Ovary (tissue), 9 donors: Measurements from ENCODE around the gene GET4. TPM values are rescaled to one million over a fixed set of nuclear protein-coding genes. Genes with fewer than 3 reads are reported as not detected.
A peak's percentile ranks its signal among the peaks of the same experiment; 100 is the strongest.

ENCODE experiments used
- DNase-seq, 5 donors: peaks; one replicate each; pipeline ENCODE4 v3.0.0-alpha.2; 2019 to 2020
- H3K27ac ChIP-seq, 2 donors: fragments of 200-600 bp; one replicate each; pipeline versions ENCODE4 v1.5.1 to v1.8.0; 2019 to 2022
- H3K27me3 ChIP-seq: fragments of 200-600 bp; one replicate; pipeline ENCODE4 v1.8.0; 2022
- H3K36me3 ChIP-seq: fragments of 200-600 bp; sonication (generic); one replicate; pipeline ENCODE4 v1.5.1; 2019
- H3K4me1 ChIP-seq: one replicate; pipeline ENCODE4 v1.8.1; 2013; ENCODE audit warnings: mild to moderate bottlenecking, moderate library complexity; ENCODE audit not compliant: insufficient read depth
- H3K4me3 ChIP-seq: fragments of 200-600 bp; sonication (generic); one replicate; pipeline ENCODE4 v1.5.1; 2017
- H3K9me3 ChIP-seq, 2 donors: fragments of 200-600 bp in 1 of 2; sonication (generic) in 1 of 2; one replicate each; pipeline versions ENCODE4 v1.5.1 to v1.8.1; 2013 to 2019; ENCODE audit warnings: mild to moderate bottlenecking in 1 of 2, moderate library complexity in 1 of 2
- CTCF ChIP-seq, 3 donors: fragments of 450-650 bp in 2 of 3; fragments of 200-600 bp in 1 of 3; IDR thresholded peaks; one replicate each; pipeline versions ENCODE4 v1.5.1 to v1.8.0; 2016 to 2022; ENCODE audit warnings: antibody characterized with exemption in 3 of 3, mild to moderate bottlenecking in 1 of 3
- EP300 ChIP-seq: sonication (generic); formaldehyde crosslinking; IDR thresholded peaks from one replicate; pipeline ENCODE4 v1.6.1; 2017; ENCODE audit warnings: antibody characterized with exemption
- POLR2A ChIP-seq: fragments of 450-650 bp; IDR thresholded peaks from one replicate; pipeline ENCODE4 v1.6.1; 2017; ENCODE audit warnings: antibody characterized with exemption, mild to moderate bottlenecking, moderate library complexity
- WGBS, 3 donors: extraction: QIAGEN DNeasy Blood & Tissue Kit in 1 of 3; methylation state at CpG; one replicate each; pipeline versions ENCODE4 v1.1.5 to v1.1.7; 2013 to 2017; 5-methylcytosine and 5-hydroxymethylcytosine counted together
- intact Hi-C, 4 donors: fragments of 100-400 bp; cut with DNase I; formaldehyde crosslinking; loops; one replicate each; pipeline versions ENCODE4 v1.11.0 to v1.15.1; 2022 to 2023
- polyA plus RNA-seq, 2 donors: library from polyadenylated mRNA; stranded (reverse); fragments of 200-250 nt in 1 of 2; fragments of 350-450 nt in 1 of 2; fragmentation: Illumina TruSeq in 1 of 2; extraction: RNeasy Lipid Tissue Mini Kit (QIAGEN cat#74804) in 1 of 2; gene quantifications; one replicate each; pipeline ENCODE4 v1.2.3, GENCODE V29; 2013 to 2014
- total RNA-seq, 7 donors: library from RNA; depleted of rRNA in 2 of 7; stranded (reverse); fragments of >200 nt in 2 of 7; fragmentation: NEBNext Ultra II Directional in 3 of 7; extraction: Animal tissue kit (Norgen Biotek cat#: 25700) in 3 of 7; gene quantifications; one replicate each; pipeline versions ENCODE4 v1.1.0 to v1.2.4, GENCODE V29; 2016 to 2023
- donor health status: DM: no; HTN: no; CAD: no; lungs with moderate emphysema.
- donor health status: DM: no; HTN: no; CAD: no.
- donor health status: Bipolar disorder and iron deficiency.
- donor health status: DM: yes; HTN: yes; CAD: no.
- donor health status: DM: no; HTN: no; CAD: no.
- donor health status: DM: yes; HTN: yes; CAD: no.

GET4 gene
- total and polyA plus RNA-seq, 9 donors, result 7.2 to 37.6 (median 30.4) TPM

- peaks cover 34% of the 10 kb centered on the region for H3K4me1 ChIP-seq
- peak overlapping the region; percentile 2 to 46 for H3K27ac ChIP-seq
- WGBS, 3 donors, result 76 to 89% (median 85%) methylated on average over 12 of the region's 12 CpGs
- no peaks in the 10 kb centered on the region for H3K36me3 ChIP-seq
- no peaks in the 10 kb centered on the region for H3K27me3 ChIP-seq
- intact Hi-C loops, result loop anchor here in 2 of 4 donors (5.0 to 10.0 kb wide), 3 partner anchors 33 to 49 kb away; no protein-coding TSS in a partner anchor
- no peaks in the 10 kb centered on the region for H3K9me3 ChIP-seq
- TF ChIP-seq EP300 (no peak), CTCF (IDR thresholded peaks at IDR 0.05) (no peak), POLR2A (no peak)
- no peak overlapping the region for H3K4me3 ChIP-seq
- DNase-seq, result no peak
Observed at GRCh38 chr7:834277-834676, 42.1 kb upstream of the GET4 start.

GRCh38 chr7:835021-835420, 41.3 kb upstream of the GET4 start:
- intact Hi-C loops, result loop anchor here in 2 of 4 donors (5.0 to 10.0 kb wide), 2 partner anchors 37 to 50 kb away; no protein-coding TSS in a partner anchor
- Histone ChIP-seq H3K4me1 (peaks cover 32% of the 10 kb centered on the region), H3K9me3 (no peaks in the 10 kb centered on the region), H3K27me3 (no peaks in the 10 kb centered on the region), H3K27ac (no peak overlapping the region), H3K4me3 (no peak overlapping the region), H3K36me3 (no peaks in the 10 kb centered on the region)
- WGBS, 3 donors, result 96 to 97% (median 96%) methylated on average over 12 of the region's 12 CpGs
- no peak for DNase-seq
- TF ChIP-seq CTCF (IDR thresholded peaks at IDR 0.05) (no peak), EP300 (no peak), POLR2A (no peak)

GRCh38 chr7:835485-836401, 40.6 kb upstream of the GET4 start:
- H3K4me1 ChIP-seq, result peaks cover 31% of the 10 kb centered on the region
- H3K27me3 ChIP-seq, result no peaks in the 10 kb centered on the region
- no peak overlapping the region for H3K27ac ChIP-seq
- WGBS, 3 donors, result 81 to 82% (median 82%) methylated on average over 27 of the region's 27 CpGs
- no peak overlapping the region for H3K4me3 ChIP-seq
- no peaks in the 10 kb centered on the region for H3K9me3 ChIP-seq
- intact Hi-C loops, result loop anchor here in 2 of 4 donors (5.0 to 10.0 kb wide), 2 partner anchors 37 to 51 kb away; no protein-coding TSS in a partner anchor
- DNase-seq, result no peak
- H3K36me3 ChIP-seq, result no peaks in the 10 kb centered on the region
- TF ChIP-seq CTCF (IDR thresholded peaks at IDR 0.05) (no peak), EP300 (no peak), POLR2A (no peak)

- intact Hi-C loops, result loop anchor here in 2 of 4 donors (5.0 to 10.0 kb wide), 2 partner anchors 36 to 52 kb away; no protein-coding TSS in a partner anchor
Observed at GRCh38 chr7:836429-836828, 39.9 kb upstream of the GET4 start.

More at GRCh38 chr7:836429-836828, 39.9 kb upstream of the GET4 start:
- Histone ChIP-seq H3K36me3 (no peaks in the 10 kb centered on the region), H3K9me3 (no peaks in the 10 kb centered on the region), H3K27ac (no peak overlapping the region), H3K27me3 (no peaks in the 10 kb centered on the region), H3K4me1 (peaks cover 30% of the 10 kb centered on the region), H3K4me3 (no peak overlapping the region)
- DNase-seq, result no peak
- TF ChIP-seq POLR2A (no peak), CTCF (IDR thresholded peaks at IDR 0.05) (no peak), EP300 (no peak)
- 50 to 65% (median 61%) methylated on average over 5 of the region's 5 CpGs for WGBS, 3 donors
